GM10266 (cell line): ENCODE data around the gene MCMBP.

Experiments used
- DNase-seq: peaks from one replicate; pipeline ENCODE4 v3.0.0; 2012; ENCODE audit errors: extremely low spot score
- CTCF ChIP-seq: IDR thresholded peaks from 2 replicates; pipeline ENCODE4 v1.5.1; 2012; ENCODE audit warnings: mild to moderate bottlenecking, low read depth; ENCODE audit not compliant: control insufficient read depth, insufficient read depth; ENCODE audit errors: missing control alignments

The MCMBP gene

GRCh38 chr10:119845656-119846055 lies 27.0 kb downstream of the MCMBP start:
- no peak for DNase-seq
- no peak for TF ChIP-seq CTCF

GRCh38 chr10:119834188-119834587 lies 38.5 kb downstream of the MCMBP start:
- no peak for DNase-seq
- TF ChIP-seq CTCF, result no peak

- no peak for TF ChIP-seq CTCF
- no peak for DNase-seq
Observed at GRCh38 chr10:119832951-119833350, 39.7 kb downstream of the MCMBP start.

- no peak for TF ChIP-seq CTCF
- no peak for DNase-seq
Observed at GRCh38 chr10:119831656-119832055, 41.0 kb downstream of the MCMBP start.

GRCh38 chr10:119830851-119831250 lies 41.8 kb downstream of the MCMBP start:
- no peak for TF ChIP-seq CTCF
- no peak for DNase-seq

GRCh38 chr10:119829429-119829828 lies 43.2 kb downstream of the MCMBP start:
- no peak for DNase-seq
- TF ChIP-seq CTCF, result no peak

- TF ChIP-seq CTCF, result no peak
Observed at GRCh38 chr10:119827430-119827829, 45.2 kb downstream of the MCMBP start.

GRCh38 chr10:119826771-119827170 lies 45.9 kb downstream of the MCMBP start:
- no peak for TF ChIP-seq CTCF
- no peak for DNase-seq

More at GRCh38 chr10:119827430-119827829, 45.2 kb downstream of the MCMBP start:
- no peak for DNase-seq
